GM18907 (cell line): ENCODE results near the gene PSMA7.

ENCODE experiments used
- ATAC-seq: cut with Tn5 transposase; IDR thresholded peaks from one replicate; pipeline ENCODE4 v1.9.1; 2021; ENCODE audit warnings: mild to moderate bottlenecking, moderate library complexity; ENCODE audit not compliant: unreplicated experiment

The PSMA7 gene

DNA sequence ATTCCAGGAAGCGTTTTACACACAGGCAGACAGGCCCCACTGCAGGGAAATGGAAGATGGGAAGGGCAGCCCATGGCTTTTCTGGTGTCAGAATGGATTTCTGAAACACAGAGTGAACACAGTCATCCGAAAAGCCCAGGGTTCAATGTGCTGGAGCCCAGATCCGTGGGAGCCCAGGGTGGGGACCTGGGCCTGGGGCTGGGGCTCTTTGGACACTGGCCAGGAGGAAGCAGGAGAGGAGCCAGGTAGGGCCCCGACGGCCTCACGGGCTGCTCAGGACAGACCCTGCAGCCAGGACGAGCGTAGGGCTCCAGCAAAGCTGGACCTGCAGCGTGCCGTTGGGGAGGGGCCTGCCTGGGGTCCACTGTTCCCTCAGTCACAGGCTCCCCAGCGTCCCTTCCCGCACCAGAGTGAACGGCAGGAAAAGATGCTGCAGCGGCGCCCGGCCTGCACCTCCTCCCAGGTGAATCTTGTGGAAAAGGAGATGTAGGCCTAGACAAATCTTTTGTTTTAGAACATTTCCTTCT lies 45.2 kb downstream of the PSMA7 start:
- ATAC-seq = no peak

DNA sequence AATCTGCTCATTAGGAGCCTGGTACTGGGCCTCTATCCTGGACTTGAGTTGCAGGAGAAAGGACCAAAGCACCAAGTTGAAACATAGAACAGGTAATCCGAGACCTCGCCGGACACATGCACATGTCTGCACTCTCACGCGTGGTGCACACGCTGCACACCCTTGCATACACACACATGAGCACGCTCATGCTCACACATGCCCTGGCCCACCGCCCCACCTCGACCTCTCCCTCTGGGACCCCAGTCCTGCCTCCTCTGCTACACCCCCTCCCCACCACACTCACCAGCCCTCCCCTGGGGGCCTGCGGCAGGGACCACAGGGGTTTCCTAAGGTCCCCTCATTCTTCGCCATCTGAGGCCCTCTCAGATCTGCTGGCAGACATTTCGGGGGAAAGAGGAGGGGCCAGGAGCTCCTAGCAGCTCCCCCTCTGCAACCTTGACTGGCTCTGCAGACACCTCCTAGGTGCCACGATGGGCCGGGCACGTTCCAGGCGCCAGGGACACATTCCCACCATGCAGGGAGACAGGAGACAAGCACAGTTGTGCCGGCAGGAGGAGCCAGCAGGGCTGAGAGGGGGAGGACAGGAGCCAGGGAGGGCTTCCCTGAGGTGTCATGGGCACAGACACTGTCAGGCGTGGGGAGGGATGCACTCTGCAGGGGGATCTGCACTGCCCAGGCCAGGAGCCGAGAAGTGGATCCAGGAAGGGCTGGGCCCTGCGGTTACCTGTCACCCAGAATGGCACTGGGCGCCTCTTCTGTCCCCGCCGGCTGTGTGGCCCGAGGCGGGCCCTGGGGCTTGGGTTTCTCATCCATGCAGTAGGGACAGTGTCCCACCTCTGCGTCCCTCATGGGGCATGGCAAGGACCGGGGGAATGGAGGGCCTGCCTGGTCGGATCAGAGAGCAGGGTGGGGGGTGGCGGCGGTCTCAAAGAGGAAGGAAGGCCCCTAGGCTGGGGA lies 46.5 kb downstream of the PSMA7 start:
- no peak for ATAC-seq

DNA sequence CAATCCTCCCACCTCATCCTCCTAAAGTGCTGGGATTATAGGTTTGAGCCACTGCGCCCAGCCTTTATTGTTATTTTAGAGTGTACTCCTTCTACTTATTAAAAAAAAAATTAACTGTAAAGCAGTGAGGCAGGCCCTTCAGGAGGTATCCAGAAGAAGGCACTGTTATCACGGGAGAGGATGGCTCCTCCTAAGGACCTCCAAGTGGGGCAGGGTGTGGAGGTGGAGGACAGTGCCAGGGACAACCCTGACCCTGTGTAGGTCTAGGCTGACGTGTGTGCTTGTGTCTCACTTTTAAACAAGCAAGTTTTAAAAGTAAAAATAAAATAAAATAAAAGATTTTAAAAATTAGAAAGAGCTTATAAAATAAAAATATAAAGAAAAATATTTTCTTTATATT lies 53.8 kb downstream of the PSMA7 start:
- ATAC-seq = no peak

DNA sequence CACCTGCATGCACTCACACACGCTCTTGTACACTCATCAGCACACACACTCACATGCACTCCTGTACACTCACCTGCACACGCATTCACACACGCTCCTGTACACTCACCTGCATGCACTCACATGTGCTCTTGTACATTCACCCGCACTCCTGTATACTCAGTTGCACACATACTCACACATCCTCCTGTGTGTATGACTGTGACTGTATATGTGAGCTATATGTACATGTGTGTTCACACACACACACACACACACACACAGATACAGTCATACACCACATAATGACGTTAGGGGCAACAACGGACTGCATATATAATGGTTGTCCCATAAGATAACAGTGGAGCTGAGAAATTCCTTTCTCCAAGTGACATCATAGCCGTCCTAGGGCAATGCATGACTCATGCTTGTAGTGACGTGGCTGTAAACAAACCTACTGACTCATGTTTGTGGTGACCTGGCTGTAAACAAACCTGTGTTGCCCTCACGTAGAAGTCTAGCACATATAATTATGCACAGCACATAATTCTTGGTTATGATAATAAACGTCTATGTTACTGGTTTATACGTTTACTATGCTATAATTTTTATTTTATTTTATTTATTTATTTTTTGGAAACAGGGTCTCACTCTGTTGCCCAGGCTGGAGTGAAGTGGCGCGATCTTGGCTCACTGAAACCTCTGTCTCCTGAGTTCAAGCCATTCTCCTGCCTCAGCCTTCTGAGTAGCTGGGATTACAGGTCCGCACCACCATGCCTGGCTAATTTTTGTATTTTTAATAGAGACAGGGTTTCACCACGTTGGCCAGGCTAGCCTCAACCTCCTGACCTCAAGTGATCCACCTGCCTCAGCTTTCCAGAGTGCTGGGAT lies 54.7 kb downstream of the PSMA7 start:
- ATAC-seq = no peak

DNA sequence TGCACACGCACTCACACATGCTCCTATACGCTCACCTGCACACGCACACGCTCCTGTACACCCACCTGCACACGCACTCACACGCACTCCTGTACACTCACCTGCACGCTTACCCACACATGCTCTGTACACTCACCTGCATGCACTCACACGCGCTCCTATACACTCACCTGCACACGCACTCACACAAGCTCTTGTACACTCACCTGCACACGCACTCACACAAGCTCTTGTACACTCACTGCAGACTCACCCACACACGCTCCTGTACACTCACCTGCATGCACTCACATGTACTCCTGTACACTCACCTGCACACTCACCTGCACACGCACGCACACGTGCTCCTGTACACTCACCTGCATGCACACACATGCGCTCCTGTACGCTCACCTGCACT lies 55.6 kb downstream of the PSMA7 start:
- no peak for ATAC-seq

DNA sequence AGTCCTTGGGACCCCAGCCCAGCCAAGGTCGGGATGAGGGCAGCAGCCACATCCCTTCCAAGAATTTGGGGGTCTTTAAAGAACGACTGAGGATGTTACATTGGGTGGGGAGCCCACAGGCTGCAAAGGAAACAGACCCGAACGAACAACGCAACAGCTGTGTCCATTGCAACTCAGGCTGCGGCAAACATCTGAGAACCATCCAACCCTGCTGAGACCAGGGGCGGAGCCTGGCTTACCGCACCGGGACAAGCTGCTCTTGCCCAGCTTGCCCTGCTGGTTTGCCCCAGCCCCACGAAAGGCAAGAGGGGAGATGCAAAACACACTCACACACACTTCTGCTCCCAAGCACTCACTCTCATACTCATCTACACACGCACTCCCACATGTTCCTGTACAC lies 56.0 kb downstream of the PSMA7 start:
- ATAC-seq = no peak
